GM18505 (cell line): ENCODE measurements around the gene FEZF1.

Source experiments
- ATAC-seq: cut with Tn5 transposase; IDR thresholded peaks from one replicate; pipeline ENCODE4 v1.9.1; 2021; ENCODE audit not compliant: unreplicated experiment
- POLR2A ChIP-seq: IDR thresholded peaks from 4 replicates; pipeline ENCODE4 v1.6.1; 2011; ENCODE audit warnings: borderline replicate concordance; ENCODE audit not compliant: insufficient read depth, insufficient read length; ENCODE audit errors: extremely low read depth

The FEZF1 gene

DNA sequence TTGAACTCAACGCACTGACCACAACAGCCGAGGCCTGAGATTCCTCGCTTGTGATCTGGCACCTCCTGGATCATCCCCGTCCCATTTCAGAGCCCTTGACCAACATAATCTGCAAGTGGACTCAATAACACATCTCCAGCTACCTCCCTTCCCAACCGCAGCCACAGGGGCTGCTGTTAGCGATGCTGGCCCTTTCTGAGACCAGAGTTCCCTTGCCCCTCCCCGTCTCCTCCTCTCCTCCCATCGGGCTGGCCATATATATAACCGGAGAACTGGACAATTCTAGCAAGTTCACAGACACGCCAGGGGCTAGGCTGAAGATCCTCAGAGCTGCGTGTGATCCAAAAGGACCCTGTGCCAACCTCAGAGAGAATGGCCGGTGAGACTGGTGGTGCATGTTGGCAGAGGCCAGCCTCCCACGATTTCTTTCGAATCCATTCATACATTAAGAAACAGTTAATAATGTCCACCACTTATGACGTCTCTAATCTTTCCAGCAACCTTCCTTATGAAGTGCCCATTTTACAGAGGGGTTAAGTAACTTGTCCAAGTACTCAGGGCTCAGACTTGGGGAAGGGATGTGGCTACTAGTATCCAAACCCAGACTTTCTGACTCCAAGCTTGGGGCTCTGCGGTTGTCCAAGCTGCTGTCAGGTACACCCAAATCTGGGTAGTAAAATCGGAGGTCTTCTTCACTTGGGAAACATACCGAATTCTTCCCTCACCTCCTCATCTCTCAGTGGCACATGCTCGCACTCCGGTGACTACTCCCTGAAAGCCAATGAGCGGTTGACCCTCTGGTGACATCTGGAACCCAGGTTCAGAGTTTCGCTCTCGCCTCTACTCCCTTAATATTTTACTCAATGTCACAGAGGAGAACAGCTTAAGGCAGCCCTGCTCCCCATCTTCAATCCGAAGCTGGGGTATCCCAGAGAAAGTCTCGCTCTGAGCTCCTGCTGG lies 11.2 kb upstream of the FEZF1 start:
- no peak for ATAC-seq
- TF ChIP-seq POLR2A: no peak

DNA sequence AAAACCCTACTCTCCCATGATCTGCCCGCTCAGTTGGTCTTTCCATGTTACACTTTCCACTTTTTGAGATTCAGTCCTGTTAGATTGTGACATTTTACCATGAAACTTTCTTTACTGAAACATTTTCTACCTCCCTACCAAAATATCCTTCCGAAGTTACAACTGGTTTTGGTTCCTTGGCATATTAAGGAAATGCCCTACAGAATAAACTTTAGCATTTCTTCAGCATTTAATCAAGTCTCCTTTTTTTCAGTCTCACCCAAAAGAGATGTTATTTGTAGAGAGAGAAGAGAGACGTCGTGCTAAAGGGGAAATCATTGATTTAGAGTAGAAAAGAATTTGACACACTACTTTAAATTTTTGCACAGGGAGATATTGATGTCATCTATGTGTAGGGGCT lies 9.7 kb upstream of the FEZF1 start:
- no peak for ATAC-seq
- no peak for TF ChIP-seq POLR2A

DNA sequence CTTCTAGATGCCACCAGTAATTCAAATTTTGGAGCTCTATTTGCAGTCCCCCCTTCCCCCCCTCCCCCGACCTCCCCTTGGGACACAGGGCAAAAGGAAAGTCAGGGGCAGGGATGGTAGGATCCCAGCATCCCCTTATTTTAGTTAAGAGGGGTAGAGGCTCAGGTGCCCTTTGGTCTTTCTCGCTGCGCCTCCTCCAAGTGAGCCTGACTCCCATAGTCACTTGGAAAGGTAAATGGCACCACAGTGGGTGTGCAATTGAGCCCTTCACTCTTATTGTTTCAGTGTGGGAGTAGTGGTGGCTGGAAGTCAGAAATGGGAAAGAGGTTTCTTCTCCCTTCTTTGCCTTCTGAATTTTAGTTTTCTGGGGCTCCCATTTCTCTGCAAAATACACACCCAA lies 8.2 kb upstream of the FEZF1 start:
- TF ChIP-seq POLR2A: no peak
- ATAC-seq: no peak

DNA sequence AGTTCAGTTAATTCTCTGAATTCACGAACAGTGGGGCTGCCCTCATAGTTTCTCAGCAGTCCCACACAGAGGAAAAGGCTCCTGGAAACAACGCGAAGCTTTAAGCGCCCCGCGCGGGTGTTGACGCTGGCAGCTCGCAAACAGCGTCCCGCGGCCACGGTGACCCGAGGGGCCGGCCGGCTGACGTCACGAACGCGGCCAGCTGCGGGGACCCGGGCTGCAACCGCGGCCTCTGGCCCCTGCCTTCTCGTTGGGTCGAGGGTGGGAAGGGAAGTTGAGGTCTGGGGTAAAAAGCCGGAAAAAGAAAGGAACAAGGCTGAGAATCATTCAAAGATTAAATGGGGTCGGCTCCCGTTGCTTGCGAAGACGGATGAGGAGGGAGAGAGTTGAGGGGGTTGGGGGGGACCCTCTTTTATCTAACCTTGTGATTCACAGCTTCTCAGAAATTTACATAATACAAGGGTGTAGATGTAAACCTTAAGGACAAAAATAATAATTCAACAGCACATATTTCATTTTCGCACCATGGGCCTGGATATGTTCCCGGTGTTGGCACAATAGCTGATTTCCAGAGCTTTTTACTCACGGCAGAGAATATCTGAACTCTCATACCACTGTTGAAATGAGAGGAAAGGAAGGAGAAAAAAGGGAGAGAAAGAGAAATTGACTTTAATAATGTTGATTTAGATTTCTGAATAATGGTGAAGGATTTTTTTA lies 7.3 kb upstream of the FEZF1 start:
- no peak for TF ChIP-seq POLR2A
- ATAC-seq: no peak

DNA sequence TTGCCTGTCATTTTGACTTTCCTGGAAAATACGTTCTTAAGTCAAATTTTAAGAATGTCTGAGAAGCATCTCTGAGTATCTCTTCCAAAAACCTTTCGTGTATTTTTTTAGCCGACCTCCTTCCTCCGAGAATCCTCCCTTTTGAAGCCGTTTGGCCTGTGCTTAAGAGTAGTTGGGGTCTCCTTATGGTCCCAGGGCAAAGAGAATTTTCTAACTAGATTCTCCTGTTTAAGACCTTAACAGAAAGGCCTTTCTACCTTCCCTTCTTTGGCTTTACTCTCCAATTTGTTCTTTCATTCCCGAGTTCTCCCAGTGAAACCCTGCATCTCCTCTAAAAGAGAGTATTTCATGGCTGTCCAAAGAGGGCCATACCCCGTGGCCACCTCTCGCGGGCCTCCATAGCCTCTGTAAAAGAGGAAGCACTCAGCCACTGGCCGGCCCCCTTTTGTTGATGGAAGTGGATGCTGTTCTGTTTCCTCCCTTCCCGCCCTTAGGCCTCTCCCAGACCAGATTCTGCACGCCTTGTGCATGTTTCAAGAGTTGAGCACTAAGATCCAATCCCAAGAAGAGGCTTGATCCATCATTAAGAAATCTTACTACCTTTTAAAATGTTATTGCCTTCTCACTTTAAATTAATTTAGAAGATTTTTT lies 6.6 kb upstream of the FEZF1 start:
- no peak for ATAC-seq
- no peak for TF ChIP-seq POLR2A

DNA sequence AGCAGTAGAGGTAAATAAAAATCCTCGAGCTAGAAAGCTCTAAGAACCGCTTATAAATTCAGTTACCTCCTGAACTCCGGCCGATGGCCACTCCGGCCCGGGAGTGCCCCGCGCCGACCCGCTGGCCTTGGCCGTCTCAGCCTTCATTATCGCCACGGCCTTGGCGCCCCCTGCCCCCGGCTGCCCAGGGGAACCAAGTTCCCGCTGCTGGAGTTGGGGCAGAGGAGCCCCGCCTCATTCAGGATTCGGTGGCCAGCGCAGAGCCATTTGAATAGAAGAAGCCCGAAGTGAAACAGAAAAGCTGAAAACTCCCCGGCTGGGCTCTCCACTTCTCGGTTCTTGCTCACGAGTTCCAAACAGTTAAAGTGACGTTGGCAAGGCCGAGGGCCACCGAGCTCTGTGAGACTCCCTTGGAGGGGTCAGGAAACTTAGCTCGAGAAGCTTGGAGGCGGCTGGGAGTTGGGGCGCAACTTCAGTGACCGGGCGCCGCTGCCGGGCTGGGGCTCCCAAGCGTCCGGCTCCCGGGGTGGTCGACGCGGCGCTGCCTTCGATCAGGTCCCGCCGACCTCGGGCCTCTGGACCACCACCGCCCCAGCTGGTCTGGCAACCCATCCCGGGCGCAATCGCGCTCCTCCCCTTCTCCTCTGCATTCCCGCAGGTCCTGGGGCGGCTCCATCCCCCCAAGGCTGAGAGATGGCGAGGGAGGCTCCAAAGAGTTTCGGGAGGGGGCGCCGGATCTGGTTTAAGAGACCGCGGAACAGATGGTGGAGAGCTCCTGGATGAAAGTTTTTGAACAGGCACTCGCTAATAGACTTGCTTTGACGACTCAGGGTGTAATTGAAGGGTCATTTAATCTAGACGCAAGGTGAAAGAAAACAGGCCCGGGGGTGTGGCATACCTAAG lies 5.8 kb upstream of the FEZF1 start:
- no peak for TF ChIP-seq POLR2A
- no peak for ATAC-seq

DNA sequence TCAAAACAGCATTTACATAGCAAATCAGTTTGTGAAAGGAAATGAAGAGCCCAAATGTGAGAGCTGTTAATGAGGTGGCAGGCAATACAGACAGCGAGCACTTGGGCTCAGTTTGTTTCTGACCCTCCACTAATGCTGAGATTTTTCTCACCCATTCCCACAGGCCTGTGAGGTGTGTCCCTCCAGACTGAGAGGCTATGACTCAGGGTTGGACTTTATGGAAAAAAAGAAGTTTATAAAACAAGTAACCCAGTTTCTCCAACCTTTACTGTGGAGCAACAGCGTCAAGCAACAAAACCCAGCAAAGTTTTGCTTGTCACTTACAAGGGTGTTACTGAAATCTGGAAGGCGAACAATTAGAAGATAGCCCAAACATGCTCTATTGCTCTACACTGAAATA lies 4.9 kb upstream of the FEZF1 start:
- no peak for ATAC-seq
- TF ChIP-seq POLR2A: no peak

DNA sequence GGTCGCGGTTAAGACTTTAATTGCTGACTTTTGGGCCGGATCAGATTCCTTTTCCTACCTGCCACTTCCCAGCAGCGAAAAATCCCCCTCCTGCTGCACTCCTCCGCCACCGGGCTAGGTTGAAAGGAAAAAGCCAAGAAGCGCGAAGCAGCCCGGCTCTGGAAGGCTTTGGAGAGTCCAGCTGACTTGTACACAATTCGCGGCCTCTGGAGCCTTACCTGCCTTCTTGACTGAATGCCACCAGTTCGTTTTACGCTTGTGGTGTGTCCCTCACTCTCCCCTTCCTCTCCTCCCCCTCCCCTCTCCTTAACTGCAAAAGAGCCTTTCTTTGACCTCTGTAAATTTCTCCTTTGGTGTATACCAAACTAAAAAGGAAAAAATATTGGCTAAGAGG lies 2.7 kb upstream of the FEZF1 start:
- no peak for TF ChIP-seq POLR2A
- ATAC-seq: no peak

DNA sequence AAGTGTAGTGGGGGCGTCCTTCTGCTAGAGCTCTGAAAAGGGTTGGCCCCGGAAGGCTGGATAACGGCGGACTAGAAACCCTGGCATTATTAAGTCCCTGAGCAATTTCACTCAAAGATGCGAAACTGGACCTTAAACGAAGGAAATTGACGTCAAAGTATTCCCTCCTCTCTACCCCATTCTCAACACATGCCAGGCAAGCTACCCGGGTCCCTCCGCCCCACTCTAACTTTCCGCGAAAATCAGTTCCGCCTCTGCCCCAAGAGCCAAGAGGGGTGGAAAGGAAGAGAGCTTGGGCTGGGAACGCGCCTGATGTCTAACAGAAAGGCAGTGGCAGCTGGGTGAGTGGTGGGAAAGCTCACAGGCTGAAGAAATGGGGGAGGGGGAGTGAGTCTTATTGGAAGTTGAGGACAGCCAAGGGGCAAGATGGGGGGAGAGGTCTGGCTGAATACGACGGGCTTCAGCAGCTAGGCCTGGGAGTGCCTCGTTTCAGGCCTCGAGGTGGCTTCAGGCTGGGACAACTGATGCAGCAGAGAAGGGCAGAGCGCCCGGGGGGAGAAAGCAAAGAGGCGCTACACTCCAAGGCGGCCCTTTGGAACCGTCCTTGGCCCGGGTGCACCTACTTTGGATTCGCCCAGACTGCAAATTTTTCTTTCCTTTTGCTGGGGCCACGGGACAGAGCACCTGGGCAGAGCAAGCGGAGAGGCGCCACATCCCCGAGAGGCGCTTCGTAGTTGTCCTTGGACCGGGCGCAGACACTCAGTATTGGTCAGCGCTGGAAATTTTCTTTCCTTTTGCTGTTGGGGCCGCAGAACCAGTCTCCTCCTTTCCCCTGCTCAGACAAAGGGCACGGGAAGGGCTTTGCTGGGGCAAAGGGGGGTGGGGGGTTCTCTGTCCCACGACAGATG lies 2.0 kb upstream of the FEZF1 start:
- no peak for TF ChIP-seq POLR2A
- ATAC-seq: no peak

DNA sequence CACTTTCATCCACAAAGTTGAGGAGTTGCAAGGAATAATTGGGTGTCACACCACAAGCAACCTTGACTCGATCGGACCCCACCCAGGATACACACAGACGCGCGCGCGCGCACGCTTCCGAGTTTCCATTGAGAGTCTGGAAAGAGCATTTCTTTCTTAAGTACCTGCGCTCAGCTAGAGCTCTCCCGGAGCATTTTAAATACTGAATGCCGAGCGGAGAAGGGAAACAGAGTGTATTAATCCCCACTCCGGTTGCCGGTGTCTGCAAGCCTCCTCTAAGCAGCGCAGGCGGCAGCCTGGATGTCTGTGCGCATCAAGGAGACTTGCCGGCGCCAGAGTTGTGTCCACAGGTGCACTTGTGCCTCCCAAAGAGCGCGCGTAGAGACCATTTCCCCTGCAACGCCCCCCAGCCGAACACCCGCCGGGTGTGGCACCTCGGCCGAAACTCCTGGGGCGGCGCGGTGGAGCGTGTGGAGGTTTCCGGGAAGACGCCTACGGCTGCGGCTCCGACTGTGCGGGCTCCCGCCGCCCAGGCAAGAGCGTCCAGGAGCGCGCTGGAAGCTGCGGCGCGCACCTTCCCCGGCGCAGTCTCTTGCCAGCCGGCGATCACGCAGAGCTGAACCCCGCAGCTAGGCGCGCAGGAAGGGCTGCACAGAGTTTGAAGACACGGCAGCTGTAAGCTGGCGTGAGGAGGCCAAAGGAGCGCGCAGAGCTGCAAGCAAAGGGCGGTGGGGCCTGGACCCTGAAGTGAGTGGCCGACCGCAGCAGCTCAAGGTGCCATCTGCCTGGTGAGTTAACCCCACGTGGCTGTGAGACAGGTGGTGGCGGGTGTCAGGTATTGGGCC lies 1.1 kb upstream of the FEZF1 start:
- no peak for TF ChIP-seq POLR2A
- ATAC-seq: no peak

DNA sequence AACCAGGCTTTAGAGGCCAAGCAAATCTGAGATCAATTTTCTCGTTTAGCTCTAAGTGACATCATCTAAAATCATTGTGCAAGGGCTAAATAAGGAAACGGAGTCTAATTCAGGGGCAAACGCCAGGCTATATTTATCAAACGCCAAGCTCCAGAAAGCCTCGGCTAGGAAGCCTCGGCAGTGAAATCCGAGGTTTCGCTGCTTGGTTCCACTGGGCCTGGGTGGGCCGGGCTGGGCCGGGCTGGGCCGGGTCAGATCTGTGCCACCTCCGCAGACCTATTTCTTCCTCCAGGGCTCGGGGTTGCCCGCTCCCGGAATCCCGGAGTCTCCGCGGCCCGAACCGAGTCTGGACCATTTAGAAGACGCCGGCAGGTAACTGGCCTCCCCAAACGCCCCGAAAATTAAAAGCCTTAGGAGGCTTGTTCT lies 459 bp upstream of the FEZF1 start:
- no peak for TF ChIP-seq POLR2A
- no peak for ATAC-seq
